ENCODE measurements around the gene FAM156A. TPM values are rescaled to one million over a fixed set of nuclear protein-coding genes. Genes with fewer than 3 reads are reported as not detected.
"Not testable (repeated sequence)": the region's sequence is repeated elsewhere in the genome, so short reads cannot be mapped to it uniquely, and the experiment has no call there.

The FAM156A gene
- total RNA-seq, 1 donor from 2014 or later = 19.9 TPM

GRCh38 chrX:52907137-52907536 lies 51.2 kb downstream of the FAM156A start:
- not testable (repeated sequence) for DNase-seq (ENCODE audit: extremely low read depth, low read depth, low spot score)

DNA sequence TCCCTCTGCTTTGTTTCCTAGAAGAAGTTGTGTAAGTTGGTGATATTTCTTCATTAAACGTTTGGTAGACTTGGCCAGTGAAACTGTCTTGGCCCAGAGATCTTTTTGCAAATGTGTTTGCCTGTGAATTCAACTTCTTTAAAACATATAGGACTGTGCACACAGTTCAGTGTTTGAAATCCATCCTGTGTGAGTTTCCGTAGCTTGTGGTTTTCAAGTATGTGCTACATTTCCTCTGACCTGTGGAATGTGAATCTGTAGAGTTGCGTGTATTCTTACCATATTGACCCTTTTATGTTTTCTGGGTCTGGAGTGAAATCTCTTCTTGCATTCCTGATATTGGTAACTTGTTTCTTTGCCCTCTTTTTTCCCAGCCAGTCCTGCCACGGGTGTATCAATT lies 52.2 kb downstream of the FAM156A start:
- not testable (repeated sequence) for DNase-seq (ENCODE audit: extremely low read depth, low read depth, low spot score)

GRCh38 chrX:52905531-52905930 lies 52.8 kb downstream of the FAM156A start:
- not testable (repeated sequence) for DNase-seq (ENCODE audit: extremely low read depth, low read depth, low spot score)

Other genes starting within 250 kb of the FAM156A start
- not detected in 2 replicates for gene SSX2B, start 207.3 kb downstream of the FAM156A start, total RNA-seq
- gene SPANXN5, start 161.1 kb downstream of the FAM156A start, total RNA-seq = not detected in 2 replicates
- gene XAGE5, start 147.2 kb downstream of the FAM156A start, total RNA-seq = not detected in 2 replicates
- not detected in 2 replicates for gene XAGE3, start 90.4 kb downstream of the FAM156A start, total RNA-seq
- gene FAM156B, start 61.2 kb downstream of the FAM156A start, total RNA-seq = 8.7 and 16.8 TPM in 2 replicates
- gene GPR173, start 90.3 kb upstream of the FAM156A start, total RNA-seq = 2.4 and 5.5 TPM in 2 replicates
- gene TSPYL2, start 123.8 kb upstream of the FAM156A start, total RNA-seq = 6.2 and 10.0 TPM in 2 replicates
- gene KANTR, start 135.6 kb upstream of the FAM156A start, total RNA-seq = 2.2 and 8.2 TPM in 2 replicates